Neural crest cell (in vitro differentiated cells): ENCODE data around the gene TMEM255B. TPM values are rescaled to one million over a fixed set of nuclear protein-coding genes. Genes with fewer than 3 reads are reported as not detected.
"Not testable (repeated sequence)": the region's sequence is repeated elsewhere in the genome, so short reads cannot be mapped to it uniquely, and the experiment has no call there.

Experiments used
- DNase-seq: peaks from one replicate; pipeline ENCODE4 v3.0.0; 2021; ENCODE audit warnings: low read depth, mixed read lengths, low spot score
- H3K27ac Mint-ChIP-seq: one replicate; pipeline ENCODE4 v1.8.0; 2021; ENCODE audit warnings: mild to moderate bottlenecking, mixed read lengths; ENCODE audit not compliant: unreplicated experiment
- H3K27me3 Mint-ChIP-seq: 2 replicates; pipeline ENCODE4 v1.8.0; 2021; ENCODE audit warnings: low read depth, mild to moderate bottlenecking, mixed read lengths
- H3K36me3 Mint-ChIP-seq: 2 replicates; pipeline ENCODE4 v1.8.0; 2021; ENCODE audit warnings: low read depth, mild to moderate bottlenecking, mixed read lengths
- H3K4me1 Mint-ChIP-seq: 2 replicates; pipeline ENCODE4 v1.8.0; 2021; ENCODE audit warnings: mixed read lengths
- H3K4me3 Mint-ChIP-seq: one replicate; pipeline ENCODE4 v1.8.0; 2021; ENCODE audit warnings: mild to moderate bottlenecking, mixed read lengths
- H3K9me3 Mint-ChIP-seq: 2 replicates; pipeline ENCODE4 v1.8.0; 2021; ENCODE audit warnings: mixed read lengths
- CTCF ChIP-seq: fragments of 200-600 bp; sonication (generic); conservative IDR thresholded peaks from 2 replicates; pipeline ENCODE4 v1.5.0; 2021; ENCODE audit warnings: antibody characterized with exemption, mild to moderate bottlenecking
- total RNA-seq: library from RNA; stranded (reverse); gene quantifications from 2 replicates; pipeline ENCODE4 v1.2.1, GENCODE V29; 2021

The TMEM255B gene
- total RNA-seq, 1 donor from 2014 or later: 2.4 TPM

- Mint-ChIP-seq H3K4me1 (no peaks in the 10 kb centered on the region), H3K27ac (no peak overlapping the region), H3K4me3 (no peak overlapping the region), H3K27me3 (no peaks in the 10 kb centered on the region), H3K36me3 (no peaks in the 10 kb centered on the region), H3K9me3 (no peaks in the 10 kb centered on the region)
- no peak for TF ChIP-seq CTCF
- DNase-seq: no peak
Measured at GRCh38 chr13:113831061-113831460, 72.0 kb downstream of the TMEM255B start.

DNA sequence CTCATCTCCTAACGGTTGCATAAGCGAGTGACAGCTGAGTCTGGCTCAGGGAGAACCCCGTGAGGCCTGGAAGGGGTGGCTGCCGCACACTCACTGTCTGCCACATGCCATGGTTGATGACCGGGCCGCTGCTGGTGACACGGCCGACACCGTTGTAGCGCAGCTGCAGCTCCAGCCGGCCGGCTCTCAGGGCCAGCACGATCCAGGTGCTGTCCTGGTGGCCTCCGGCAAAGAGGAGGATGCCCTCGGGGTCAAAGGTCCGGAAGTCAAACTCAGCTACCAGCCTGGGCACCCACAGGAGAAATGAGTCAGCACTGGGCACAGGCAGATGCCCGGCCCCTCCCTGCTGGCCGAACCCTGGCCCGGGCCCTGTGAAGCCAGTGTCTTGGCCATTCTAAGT is 73.2 kb downstream of the TMEM255B start:
- Mint-ChIP-seq H3K4me1 (peaks cover 4% of the 10 kb centered on the region), H3K27ac (no peak overlapping the region), H3K4me3 (no peak overlapping the region), H3K27me3 (no peaks in the 10 kb centered on the region), H3K36me3 (no peaks in the 10 kb centered on the region), H3K9me3 (no peaks in the 10 kb centered on the region)
- no peak for TF ChIP-seq CTCF
- DNase-seq: no peak

GRCh38 chr13:113832631-113833030 is 73.6 kb downstream of the TMEM255B start:
- no peak for DNase-seq
- no peaks in the 10 kb centered on the region for H3K36me3 Mint-ChIP-seq

GRCh38 chr13:113833111-113833830 is 74.2 kb downstream of the TMEM255B start:
- H3K4me1 Mint-ChIP-seq: peaks cover 12% of the 10 kb centered on the region
- no peaks in the 10 kb centered on the region for H3K36me3 Mint-ChIP-seq
- no peak for DNase-seq
- no peaks in the 10 kb centered on the region for H3K9me3 Mint-ChIP-seq
- no peak overlapping the region for H3K4me3 Mint-ChIP-seq
- H3K27me3 Mint-ChIP-seq: no peaks in the 10 kb centered on the region
- H3K27ac Mint-ChIP-seq: no peak overlapping the region
- no peak for TF ChIP-seq CTCF

More at GRCh38 chr13:113832631-113833030, 73.6 kb downstream of the TMEM255B start:
- no peaks in the 10 kb centered on the region for H3K27me3 Mint-ChIP-seq
- no peaks in the 10 kb centered on the region for H3K9me3 Mint-ChIP-seq
- TF ChIP-seq CTCF: no peak
- no peak overlapping the region for H3K4me3 Mint-ChIP-seq
- no peak overlapping the region for H3K27ac Mint-ChIP-seq
- H3K4me1 Mint-ChIP-seq: peaks cover 8% of the 10 kb centered on the region

- DNase-seq, H3K36me3 Mint-ChIP-seq, H3K9me3 Mint-ChIP-seq, H3K27ac Mint-ChIP-seq, H3K27me3 Mint-ChIP-seq, H3K4me3 Mint-ChIP-seq: not testable (repeated sequence)
- peaks cover 12% of the 10 kb centered on the region for H3K4me1 Mint-ChIP-seq
Measured at GRCh38 chr13:113834006-113834405, 75.0 kb downstream of the TMEM255B start.

- no peak overlapping the region for H3K27ac Mint-ChIP-seq
- no peak for DNase-seq
Measured at GRCh38 chr13:113834496-113835200, 75.6 kb downstream of the TMEM255B start.

More at GRCh38 chr13:113834496-113835200, 75.6 kb downstream of the TMEM255B start:
- no peak overlapping the region for H3K4me3 Mint-ChIP-seq
- no peaks in the 10 kb centered on the region for H3K9me3 Mint-ChIP-seq
- TF ChIP-seq CTCF: no peak
- peaks cover 12% of the 10 kb centered on the region for H3K4me1 Mint-ChIP-seq
- H3K27me3 Mint-ChIP-seq: no peaks in the 10 kb centered on the region
- no peaks in the 10 kb centered on the region for H3K36me3 Mint-ChIP-seq
